ENCODE data around the gene MPDZ. TPM values are rescaled to one million over a fixed set of nuclear protein-coding genes. Genes with fewer than 3 reads are reported as not detected.

Gene MPDZ
- total RNA-seq, 1 donor: 41.0 TPM

DNA sequence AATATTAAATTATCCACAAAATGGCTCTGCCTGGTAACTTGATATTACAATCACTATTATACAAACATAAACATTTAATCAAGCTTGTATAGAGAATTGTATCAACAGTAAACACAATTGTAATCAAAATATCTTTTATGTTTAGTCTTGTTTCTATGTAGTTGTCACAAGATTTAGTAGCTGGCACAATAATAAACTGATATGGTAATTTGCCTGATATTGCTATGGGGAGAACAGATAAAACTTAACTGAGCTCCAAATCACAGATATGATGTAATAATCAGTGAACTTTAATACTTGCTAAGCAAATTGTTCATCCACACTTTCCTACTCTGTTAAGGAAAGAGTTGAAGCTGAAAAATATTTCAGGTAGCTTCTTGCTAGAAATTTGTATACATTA lies 189.8 kb downstream of the MPDZ start:
- DNase-seq (ENCODE audit: low read depth): no peak
- no peak overlapping the region for H3K4me3 ChIP-seq (ENCODE audit: low read depth, low read length)
- TF ChIP-seq, protein P1, sequence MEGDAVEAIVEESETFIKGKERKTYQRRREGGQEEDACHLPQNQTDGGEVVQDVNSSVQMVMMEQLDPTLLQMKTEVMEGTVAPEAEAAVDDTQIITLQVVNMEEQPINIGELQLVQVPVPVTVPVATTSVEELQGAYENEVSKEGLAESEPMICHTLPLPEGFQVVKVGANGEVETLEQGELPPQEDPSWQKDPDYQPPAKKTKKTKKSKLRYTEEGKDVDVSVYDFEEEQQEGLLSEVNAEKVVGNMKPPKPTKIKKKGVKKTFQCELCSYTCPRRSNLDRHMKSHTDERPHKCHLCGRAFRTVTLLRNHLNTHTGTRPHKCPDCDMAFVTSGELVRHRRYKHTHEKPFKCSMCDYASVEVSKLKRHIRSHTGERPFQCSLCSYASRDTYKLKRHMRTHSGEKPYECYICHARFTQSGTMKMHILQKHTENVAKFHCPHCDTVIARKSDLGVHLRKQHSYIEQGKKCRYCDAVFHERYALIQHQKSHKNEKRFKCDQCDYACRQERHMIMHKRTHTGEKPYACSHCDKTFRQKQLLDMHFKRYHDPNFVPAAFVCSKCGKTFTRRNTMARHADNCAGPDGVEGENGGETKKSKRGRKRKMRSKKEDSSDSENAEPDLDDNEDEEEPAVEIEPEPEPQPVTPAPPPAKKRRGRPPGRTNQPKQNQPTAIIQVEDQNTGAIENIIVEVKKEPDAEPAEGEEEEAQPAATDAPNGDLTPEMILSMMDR (IDR thresholded peaks at IDR 0.05; ENCODE audit: insufficient read depth, low read length): no peak

DNA sequence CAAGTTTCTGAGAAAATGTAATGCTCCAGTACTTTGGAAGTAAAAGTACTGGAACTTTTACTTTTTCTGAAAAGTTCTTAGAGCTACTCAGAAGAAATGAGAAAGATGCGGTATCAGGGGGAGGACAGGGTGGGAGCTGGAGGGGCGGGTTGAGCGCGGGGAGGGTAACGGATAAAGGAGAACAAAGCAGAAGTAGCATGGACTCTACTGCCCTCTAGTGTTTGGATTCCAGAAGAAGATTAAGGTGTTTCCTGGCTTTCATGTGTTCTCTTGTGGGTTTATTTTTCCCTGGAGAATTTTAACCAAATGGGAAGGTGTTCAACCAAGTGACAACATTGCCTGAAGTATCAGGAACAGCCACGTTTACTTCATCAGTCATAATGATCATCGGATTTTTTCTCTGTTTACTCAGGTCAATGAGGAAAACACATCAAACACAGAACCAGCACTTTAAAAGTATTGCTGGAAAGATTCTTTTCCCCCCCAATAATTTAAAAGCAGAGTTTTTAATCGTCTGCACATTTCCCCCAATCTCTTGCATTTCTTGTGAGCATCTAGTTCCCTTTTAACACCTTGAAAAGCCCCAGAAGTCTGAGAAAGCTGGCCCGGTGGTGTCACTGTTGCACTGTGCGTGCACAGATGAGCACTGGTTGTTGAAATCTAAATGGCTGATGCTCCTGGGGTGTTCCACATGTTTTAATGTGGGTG lies 190.6 kb downstream of the MPDZ start:
- peak; percentile 78 for DNase-seq (ENCODE audit: low read depth)
- TF ChIP-seq, protein P1 (IDR thresholded peaks at IDR 0.05; ENCODE audit: insufficient read depth, low read length): peak; percentile 80
- H3K4me3 ChIP-seq (ENCODE audit: low read depth, low read length): peak overlapping the region; percentile 43

DNA sequence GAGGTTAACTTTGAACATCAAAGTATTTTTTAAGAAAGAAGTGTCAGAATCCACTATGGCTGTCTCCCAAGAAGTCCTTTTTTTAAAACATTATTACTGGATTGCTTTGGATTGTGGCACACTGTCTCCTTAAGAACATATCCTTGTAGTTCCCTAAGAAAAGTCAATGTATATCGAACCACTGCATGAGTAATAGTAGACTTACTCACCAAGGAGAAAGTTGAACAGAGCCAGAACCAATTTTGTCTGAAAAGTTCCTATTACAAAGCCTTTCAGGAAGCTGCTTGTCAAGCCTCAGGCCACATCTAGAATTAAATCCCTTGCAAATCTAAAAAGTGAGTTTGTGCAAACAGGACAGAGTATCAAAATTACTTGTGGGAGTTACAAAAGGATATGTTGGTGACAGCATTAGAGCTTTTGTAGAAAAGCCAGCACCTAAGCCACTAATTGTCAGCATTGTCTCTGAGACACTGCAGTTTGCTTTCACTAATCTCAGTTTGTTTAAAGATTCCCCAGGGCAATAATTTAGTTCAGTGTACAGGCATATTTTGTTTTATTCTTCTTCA lies 195.4 kb downstream of the MPDZ start:
- H3K4me3 ChIP-seq (ENCODE audit: low read depth, low read length): no peak overlapping the region
- DNase-seq (ENCODE audit: low read depth): peak; percentile 69
- TF ChIP-seq, protein P1 (IDR thresholded peaks at IDR 0.05; ENCODE audit: insufficient read depth, low read length): no peak

DNA sequence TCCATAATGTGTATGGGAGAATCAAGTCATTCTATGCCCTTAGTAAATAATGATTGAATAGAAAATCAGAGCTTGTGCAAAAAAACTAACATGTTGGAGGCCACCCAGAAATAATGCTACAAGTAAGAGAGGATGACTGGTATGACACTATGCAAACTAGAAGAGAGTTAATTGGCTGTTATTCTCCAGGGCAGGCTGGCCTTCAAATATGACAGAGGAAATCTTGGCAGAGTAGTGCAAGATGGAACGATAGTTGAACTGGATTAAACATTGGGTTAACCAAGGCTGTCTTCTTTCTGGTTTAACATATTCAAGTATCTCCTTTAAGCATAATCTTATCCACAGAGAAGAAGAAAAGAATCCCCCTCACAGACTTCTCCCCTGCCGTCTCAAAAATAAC lies 196.1 kb downstream of the MPDZ start:
- TF ChIP-seq, protein P1 (IDR thresholded peaks at IDR 0.05; ENCODE audit: insufficient read depth, low read length): no peak
- DNase-seq (ENCODE audit: low read depth): no peak

DNA sequence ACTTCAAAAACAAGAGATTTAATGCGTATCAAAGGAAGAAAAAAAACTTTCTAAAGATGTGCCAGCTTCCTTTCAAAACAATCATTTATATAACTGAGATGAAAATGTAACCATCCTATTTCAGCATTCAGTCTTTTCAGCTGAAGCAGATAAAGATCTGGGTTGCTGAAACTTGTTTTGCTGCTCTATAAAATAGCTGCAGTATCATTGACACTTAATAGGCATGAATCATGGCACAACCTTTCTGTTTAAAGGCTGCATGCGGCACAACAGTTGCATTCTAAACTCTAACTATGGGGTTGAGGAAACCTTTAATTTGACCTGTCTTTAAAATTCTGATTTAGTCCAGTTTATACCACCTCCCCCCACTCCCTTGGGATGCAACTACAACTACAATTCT lies 196.7 kb downstream of the MPDZ start:
- TF ChIP-seq, protein P1 (IDR thresholded peaks at IDR 0.05; ENCODE audit: insufficient read depth, low read length): no peak
- no peak for DNase-seq (ENCODE audit: low read depth)

More for the DNA sequence above, 196.1 kb downstream of the MPDZ start:
- no peak overlapping the region for H3K4me3 ChIP-seq (ENCODE audit: low read depth, low read length)

DNA sequence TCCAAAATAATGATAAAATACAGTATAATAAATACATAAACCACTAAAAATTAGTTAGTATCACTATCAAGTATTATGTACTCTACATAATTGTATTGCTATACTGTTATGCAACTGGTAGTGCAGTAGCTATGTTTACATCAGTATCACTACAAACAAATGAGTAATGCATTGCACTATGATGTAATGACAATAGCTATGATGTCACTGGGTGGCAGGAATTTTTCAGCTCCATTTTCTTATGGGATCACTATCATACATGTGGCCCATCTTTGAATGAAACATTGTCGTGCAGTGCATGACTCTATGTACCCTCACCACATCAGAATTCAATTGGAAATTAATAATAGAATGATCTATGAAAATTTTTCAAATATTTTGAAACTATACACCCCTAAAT lies 201.3 kb downstream of the MPDZ start:
- no peak overlapping the region for H3K4me3 ChIP-seq (ENCODE audit: low read depth, low read length)
- TF ChIP-seq, protein P1 (IDR thresholded peaks at IDR 0.05; ENCODE audit: insufficient read depth, low read length): no peak
- no peak for DNase-seq (ENCODE audit: low read depth)

More for the DNA sequence above, 196.7 kb downstream of the MPDZ start:
- no peak overlapping the region for H3K4me3 ChIP-seq (ENCODE audit: low read depth, low read length)
